WTC11 (cell line): ENCODE measurements around the gene TMEM176B.

Source experiments
- ARID4B ChIP-seq: sonication (generic); formaldehyde crosslinking; IDR thresholded peaks from 2 replicates; pipeline ENCODE4 v1.8.0; 2023; ENCODE audit warnings: missing genetic modification reagents, mild to moderate bottlenecking, borderline replicate concordance
- ELF4 ChIP-seq: sonication (generic); formaldehyde crosslinking; IDR thresholded peaks from 2 replicates; pipeline ENCODE4 v1.8.1; 2022; ENCODE audit warnings: low read depth, mild to moderate bottlenecking, moderate library complexity, missing genetic modification reagents
- FOXP4 ChIP-seq: sonication (generic); formaldehyde crosslinking; IDR thresholded peaks from 2 replicates; pipeline ENCODE4 v1.8.0; 2022; ENCODE audit warnings: mild to moderate bottlenecking, missing genetic modification reagents
- GABPB1 ChIP-seq: sonication (generic); formaldehyde crosslinking; IDR thresholded peaks from 2 replicates; pipeline ENCODE4 v1.8.1; 2023; ENCODE audit warnings: mild to moderate bottlenecking, missing genetic modification reagents
- PRDM15 ChIP-seq: sonication (generic); formaldehyde crosslinking; IDR thresholded peaks from 2 replicates; pipeline ENCODE4 v1.8.0; 2022; ENCODE audit warnings: missing genetic modification reagents
- SP1 ChIP-seq: sonication (generic); formaldehyde crosslinking; conservative IDR thresholded peaks from 2 replicates; pipeline ENCODE4 v1.8.1; 2022; ENCODE audit warnings: missing genetic modification reagents
- ZNF396 ChIP-seq: fragments of 250-450 bp; sonication (Bioruptor Pico); IDR thresholded peaks from 2 replicates; pipeline ENCODE4 v1.8.0; 2021; ENCODE audit warnings: mild to moderate bottlenecking, moderate library complexity, borderline replicate concordance
- TF ChIP-seq, protein P1 (sequence below): fragments of 200-600 bp; IDR thresholded peaks from 2 replicates; pipeline ENCODE4 v1.8.0; 2022; ENCODE audit warnings: antibody characterized with exemption

DNA sequence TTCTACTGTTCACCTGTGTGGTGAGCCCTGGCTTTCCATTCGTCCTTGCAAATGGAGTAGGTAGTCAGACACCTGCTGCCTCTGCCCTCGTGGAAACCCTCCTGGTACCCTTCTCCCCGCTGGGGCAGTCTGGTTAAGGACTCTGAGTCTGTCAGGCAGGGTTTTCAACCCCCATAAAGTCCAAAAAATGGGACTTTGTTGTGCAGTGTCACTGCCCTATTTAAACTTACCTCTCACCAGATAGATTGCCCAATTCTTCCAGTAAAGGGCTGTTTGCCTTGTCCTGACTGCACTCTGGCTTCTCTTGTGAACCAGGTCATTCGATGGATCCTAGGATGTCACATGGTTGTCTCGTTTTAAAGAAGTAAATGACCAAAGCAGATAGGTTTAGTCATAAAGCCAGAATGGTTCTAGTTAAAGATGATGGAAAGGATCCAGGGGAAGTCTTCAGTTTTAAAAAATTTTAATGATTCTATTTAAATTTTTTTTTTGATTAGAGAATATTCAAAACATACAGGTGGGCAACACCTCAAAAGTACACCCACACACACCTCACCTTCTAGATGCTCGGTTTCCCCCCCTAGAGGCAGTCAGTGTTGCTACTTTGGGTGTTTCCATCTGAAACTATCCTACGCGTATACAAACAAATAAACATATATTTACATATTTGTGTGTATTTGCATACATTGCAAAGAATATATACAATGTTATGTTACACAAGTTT, 22.0 kb downstream of the TMEM176B start:
- no peak for TF ChIP-seq ELF4 (CRISPR knock-in tag)
- TF ChIP-seq ARID4B, result no peak
- TF ChIP-seq FOXP4 (CRISPR knock-in tag), result no peak
- TF ChIP-seq SP1 (CRISPR knock-in tag), result no peak
- TF ChIP-seq, protein P1, sequence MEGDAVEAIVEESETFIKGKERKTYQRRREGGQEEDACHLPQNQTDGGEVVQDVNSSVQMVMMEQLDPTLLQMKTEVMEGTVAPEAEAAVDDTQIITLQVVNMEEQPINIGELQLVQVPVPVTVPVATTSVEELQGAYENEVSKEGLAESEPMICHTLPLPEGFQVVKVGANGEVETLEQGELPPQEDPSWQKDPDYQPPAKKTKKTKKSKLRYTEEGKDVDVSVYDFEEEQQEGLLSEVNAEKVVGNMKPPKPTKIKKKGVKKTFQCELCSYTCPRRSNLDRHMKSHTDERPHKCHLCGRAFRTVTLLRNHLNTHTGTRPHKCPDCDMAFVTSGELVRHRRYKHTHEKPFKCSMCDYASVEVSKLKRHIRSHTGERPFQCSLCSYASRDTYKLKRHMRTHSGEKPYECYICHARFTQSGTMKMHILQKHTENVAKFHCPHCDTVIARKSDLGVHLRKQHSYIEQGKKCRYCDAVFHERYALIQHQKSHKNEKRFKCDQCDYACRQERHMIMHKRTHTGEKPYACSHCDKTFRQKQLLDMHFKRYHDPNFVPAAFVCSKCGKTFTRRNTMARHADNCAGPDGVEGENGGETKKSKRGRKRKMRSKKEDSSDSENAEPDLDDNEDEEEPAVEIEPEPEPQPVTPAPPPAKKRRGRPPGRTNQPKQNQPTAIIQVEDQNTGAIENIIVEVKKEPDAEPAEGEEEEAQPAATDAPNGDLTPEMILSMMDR, result no peak
- no peak for TF ChIP-seq PRDM15 (CRISPR knock-in tag)
- no peak for TF ChIP-seq GABPB1 (CRISPR knock-in tag)
- TF ChIP-seq ZNF396 (CRISPR knock-in tag), result no peak
